HG02571 (cell line): Measurements from ENCODE around the gene OXCT1.
"Not testable (repeated sequence)": the region's sequence is repeated elsewhere in the genome, so short reads cannot be mapped to it uniquely, and the experiment has no call there.

ENCODE experiments used
- ATAC-seq: cut with Tn5 transposase; IDR thresholded peaks from one replicate; pipeline ENCODE4 v1.9.1; 2021; ENCODE audit warnings: mild to moderate bottlenecking, moderate library complexity; ENCODE audit not compliant: unreplicated experiment

Gene OXCT1

DNA sequence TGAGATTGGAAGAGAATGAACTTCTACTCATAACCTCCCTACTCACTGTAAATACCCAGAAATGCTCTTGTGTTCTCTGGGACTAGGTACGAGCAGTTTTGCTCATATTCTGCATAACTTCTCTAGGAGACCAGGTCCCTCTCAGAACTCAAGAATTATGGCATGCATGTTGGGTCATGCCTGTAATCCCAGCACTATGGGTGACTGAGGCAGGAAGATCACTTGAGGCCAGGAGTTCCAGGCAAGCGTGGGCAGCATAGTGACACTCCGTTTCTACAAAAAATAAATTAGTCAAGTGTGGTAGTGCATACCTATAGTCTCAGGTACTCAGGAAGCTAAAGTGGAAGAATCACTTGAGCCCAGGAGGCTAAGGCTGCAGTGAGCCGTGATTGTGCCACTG lies 141.9 kb downstream of the OXCT1 start:
- ATAC-seq, result no peak

GRCh38 chr5:41722359-41722950 lies 147.8 kb downstream of the OXCT1 start:
- no peak for ATAC-seq

DNA sequence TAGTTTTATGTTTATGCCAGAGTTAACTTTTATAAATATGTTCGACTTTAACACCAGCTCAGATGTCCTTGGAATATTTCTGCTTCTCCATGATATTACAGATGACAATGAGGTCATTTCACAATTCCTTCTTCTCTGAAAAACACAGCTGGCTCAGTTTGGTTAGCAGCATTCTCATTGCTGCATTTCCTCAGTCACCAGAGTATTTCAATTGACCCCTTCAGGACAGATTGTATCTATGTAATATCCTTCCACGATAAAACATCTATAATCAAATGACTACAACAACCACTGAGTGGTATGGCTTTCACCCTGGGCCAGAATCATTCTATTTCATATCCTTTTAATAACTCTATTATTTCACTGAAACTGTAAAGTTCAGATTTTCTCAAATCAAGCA lies 148.7 kb downstream of the OXCT1 start:
- no peak for ATAC-seq

- ATAC-seq, result no peak
Measured at GRCh38 chr5:41716382-41716781, 153.8 kb downstream of the OXCT1 start.

DNA sequence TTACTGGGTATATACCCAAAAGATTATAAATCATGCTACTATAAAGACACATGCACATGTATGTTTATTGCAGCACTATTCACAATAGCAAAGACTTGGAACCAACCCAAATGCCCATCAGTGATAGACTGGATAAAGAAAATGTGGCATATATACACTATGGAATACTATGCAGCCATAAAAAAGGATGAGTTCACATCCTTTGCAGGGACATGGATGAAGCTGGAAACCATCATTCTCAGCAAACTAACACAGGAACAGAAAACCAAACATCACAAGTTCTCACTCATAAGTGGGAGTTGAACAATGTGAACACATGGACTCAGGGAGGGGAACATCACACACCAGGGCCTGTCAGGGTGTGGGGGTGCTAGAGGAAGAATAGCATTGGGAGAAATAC lies 155.8 kb downstream of the OXCT1 start:
- ATAC-seq, result not testable (repeated sequence)

DNA sequence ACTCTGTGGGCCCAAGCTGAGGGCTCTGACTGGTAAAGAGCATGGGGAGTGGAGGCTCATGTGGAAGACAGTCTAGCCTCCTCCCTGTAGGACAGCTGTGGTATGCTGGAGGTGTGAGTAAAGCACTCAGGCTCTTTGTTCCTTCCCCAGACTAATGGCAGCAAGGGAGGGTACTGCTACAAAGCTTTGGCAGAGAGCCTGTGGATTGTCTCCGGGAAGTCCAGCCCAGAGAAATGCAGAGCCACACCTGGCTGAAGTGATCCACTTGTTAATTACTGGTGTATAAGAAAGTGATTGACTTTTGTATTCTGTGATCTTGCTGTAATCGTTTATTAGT lies 161.7 kb downstream of the OXCT1 start:
- no peak for ATAC-seq

GRCh38 chr5:41707853-41708603 lies 162.2 kb downstream of the OXCT1 start:
- ATAC-seq, result no peak

GRCh38 chr5:41695920-41696582 lies 174.2 kb downstream of the OXCT1 start:
- peak; percentile 62 for ATAC-seq

GRCh38 chr5:41686767-41687166 lies 183.5 kb downstream of the OXCT1 start:
- no peak for ATAC-seq

GRCh38 chr5:41686191-41686590 lies 184.0 kb downstream of the OXCT1 start:
- ATAC-seq, result no peak

GRCh38 chr5:41683181-41683580 lies 187.0 kb downstream of the OXCT1 start:
- peak; percentile 53 for ATAC-seq

DNA sequence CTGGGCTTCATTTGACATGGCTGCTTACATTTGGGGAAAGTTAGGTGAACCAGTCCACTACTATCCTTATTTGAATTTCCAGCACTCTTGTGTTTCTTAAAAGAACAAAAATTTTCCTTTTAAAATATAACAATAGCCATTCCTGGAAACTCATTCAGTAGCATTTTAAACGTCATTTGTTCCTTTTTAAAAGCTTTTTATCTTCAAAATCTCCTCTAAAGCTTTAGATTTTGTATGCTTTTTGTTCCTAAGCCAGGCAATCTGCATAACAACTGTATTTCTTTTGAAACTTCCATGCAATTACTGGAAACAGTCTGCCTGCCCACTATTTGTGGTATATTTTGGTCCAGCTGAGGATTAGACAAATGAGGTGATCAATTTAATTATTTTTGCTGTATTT lies 187.6 kb downstream of the OXCT1 start:
- no peak for ATAC-seq

GRCh38 chr5:41681840-41682239 lies 188.4 kb downstream of the OXCT1 start:
- ATAC-seq, result no peak
